ENCODE results near the gene HCN3.
"Not testable (repeated sequence)": the region's sequence is repeated elsewhere in the genome, so short reads cannot be mapped to it uniquely, and the experiment has no call there.

HCN3 gene

DNA sequence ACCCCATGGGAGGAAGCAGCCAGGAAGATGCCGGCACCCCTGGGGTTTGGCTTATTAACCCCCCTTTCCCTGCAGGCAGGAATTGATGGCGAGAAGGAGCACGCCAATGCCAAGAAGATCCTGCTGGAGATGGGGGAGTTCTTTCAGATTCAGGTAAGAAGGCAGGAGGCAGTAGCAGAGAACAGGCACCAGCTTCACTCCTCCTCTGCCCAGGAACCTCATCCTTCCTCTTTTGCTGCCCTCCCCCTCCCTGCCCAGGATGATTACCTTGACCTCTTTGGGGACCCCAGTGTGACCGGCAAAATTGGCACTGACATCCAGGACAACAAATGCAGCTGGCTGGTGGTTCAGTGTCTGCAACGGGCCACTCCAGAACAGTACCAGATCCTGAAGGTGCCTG, 42.3 kb downstream of the HCN3 start:
- DNase-seq: no peak

DNA sequence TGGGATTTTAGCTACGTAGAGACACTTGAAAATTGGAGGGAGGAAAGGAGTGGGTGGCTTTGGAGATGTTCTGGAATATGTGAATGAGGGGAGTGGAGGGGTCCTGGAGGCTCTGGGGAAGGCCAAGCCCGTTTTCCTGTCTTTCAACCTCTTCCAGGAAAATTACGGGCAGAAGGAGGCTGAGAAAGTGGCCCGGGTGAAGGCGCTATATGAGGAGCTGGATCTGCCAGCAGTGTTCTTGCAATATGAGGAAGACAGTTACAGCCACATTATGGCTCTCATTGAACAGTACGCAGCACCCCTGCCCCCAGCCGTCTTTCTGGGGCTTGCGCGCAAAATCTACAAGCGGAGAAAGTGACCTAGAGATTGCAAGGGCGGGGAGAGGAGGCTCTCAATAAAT, 43.0 kb downstream of the HCN3 start:
- no peak for DNase-seq

DNA sequence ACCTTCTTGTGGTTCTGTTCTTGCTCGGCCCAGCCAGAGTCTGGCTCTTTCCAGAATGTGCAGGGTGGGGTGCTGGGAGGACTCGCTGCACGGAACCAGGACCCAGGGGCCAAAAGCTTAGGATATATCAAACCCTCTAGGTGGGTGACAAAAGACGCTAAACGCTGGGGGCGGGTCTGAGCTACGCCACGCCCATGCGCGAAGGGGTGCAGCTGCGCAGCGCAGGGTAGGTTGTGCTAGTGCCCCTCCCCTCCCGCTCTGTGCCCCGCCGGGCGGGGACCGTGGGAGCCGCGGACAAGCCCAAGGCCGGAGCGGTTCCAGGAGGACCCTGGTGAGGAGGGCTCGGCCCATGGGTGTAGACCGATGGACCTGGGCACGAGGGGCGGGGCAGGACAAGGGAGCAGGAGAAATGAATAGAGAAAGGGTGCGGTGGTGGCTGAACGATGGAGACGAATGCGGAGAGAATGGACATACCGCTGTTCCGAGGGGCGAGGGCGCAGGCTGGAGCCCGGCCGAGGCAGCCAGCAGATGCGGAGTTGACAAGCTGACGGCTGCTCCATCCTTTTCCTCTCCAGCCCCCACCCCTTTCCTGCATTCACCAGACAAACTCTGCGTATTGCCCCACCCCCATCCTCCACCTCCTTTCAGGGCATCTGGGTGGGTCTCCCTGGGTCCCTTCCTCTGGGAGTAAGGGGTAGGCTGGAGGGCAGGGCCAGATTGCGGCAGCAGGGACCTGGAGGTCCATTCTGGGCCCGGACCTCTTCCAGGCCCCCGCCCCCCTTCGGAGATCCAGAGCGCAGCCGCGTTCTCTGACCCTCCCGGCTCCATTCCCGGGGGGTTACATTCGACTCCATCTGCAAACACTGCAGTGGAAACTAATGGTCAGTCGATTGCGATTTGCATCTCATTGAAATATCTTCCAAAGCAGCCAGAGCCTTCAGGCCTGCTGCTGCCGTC, 43.7 kb downstream of the HCN3 start, which contains the start of gene RUSC1:
RUSC1 (plus strand) TSS at position 234 of the 957 bp plus-strand sequence. CDS start 880 bp downstream, outside the sequence.
- DNase-seq: peak; percentile 72

DNA sequence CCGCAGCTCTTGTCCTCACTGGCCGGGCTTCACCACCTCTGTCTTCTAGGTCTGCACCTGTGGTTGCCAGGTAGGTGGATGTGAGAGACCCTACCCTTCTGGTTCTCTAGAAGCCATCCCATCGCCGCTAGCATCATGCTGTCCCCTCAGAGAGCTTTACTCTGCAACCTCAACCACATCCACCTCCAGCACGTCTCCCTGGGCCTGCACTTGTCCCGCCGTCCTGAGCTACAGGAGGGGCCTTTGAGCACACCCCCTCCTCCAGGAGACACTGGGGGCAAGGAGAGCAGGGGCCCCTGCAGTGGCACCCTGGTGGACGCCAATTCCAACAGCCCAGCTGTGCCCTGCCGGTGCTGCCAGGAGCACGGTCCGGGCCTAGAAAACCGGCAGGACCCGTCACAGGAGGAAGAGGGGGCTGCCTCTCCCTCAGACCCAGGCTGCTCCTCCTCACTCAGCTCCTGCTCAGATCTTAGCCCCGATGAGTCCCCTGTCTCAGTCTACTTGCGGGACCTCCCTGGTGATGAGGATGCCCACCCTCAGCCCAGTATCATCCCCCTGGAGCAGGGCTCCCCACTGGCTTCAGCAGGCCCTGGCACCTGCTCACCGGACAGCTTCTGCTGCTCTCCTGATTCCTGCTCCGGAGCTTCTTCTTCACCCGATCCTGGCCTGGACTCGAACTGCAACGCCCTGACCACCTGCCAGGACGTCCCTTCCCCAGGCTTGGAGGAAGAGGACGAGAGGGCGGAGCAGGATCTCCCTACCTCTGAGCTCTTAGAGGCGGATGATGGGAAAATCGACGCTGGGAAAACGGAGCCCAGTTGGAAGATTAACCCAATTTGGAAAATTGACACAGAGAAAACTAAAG, 44.6 kb downstream of the HCN3 start:
- DNase-seq: no peak

DNA sequence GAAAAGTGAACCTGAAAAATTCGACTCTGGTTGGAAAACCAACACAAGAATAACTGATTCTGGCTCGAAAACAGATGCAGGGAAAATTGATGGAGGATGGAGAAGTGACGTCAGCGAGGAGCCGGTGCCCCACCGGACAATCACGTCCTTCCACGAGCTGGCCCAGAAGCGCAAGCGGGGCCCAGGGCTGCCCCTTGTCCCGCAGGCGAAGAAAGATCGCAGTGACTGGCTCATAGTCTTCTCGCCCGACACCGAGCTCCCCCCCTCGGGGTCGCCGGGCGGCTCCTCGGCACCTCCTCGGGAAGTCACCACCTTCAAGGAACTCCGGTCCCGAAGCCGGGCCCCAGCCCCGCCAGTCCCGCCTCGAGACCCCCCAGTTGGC, 45.3 kb downstream of the HCN3 start:
- no peak for DNase-seq

DNA sequence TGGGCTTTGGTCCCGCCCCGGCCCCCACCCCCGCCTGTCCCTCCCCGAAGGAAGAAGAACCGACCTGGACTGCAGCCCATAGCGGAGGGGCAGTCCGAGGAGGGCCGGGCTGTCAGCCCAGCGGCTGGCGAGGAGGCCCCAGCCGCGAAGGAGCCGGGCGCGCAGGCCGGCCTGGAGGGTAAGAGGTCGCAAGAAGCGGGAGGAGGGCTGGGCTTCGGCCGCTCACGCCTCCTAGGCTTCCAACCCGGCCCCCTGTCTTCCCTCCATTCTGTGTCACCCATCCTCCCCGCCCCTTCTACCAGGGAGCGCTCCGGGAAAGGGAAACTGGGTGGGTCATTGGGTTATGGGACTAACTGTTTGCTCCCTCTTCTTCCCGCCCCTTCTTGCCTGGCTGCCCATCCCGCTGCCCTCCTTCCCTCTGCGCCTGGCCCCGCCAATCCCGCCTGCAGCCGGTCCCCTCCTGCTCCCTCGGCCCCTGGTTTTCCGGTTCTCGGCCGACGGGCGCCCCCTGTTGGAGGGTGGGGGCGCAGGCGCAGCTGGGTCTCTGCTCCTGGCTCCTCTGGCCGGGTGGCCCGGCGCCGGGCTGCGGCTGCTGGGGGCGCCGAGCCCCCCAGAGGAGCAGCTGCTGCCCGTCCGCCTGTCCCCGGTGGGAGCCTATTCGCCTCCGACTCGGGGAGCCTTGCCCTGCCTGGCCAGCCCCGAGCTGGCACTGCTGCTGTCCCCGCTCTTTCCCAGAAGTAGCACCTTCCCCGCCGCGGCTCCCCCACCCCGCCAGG, 45.9 kb downstream of the HCN3 start:
- peak; percentile 88 for DNase-seq

DNA sequence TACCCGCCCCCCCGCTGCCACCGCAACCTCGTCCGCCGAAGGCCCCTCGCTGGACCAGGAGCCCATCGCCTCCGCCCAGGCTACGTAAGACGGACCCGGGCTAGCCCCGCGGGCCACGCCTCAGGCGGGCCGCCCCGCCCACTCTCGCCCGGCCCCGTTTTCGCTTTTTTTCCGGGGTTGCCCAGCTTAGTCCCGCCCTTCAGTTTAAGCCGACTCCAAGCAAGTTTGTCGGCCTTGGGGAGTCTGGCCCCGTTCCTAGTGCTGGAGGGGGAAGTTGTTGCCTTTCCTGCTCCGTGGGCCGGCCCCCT, 46.4 kb downstream of the HCN3 start:
- peak; percentile 80 for DNase-seq

DNA sequence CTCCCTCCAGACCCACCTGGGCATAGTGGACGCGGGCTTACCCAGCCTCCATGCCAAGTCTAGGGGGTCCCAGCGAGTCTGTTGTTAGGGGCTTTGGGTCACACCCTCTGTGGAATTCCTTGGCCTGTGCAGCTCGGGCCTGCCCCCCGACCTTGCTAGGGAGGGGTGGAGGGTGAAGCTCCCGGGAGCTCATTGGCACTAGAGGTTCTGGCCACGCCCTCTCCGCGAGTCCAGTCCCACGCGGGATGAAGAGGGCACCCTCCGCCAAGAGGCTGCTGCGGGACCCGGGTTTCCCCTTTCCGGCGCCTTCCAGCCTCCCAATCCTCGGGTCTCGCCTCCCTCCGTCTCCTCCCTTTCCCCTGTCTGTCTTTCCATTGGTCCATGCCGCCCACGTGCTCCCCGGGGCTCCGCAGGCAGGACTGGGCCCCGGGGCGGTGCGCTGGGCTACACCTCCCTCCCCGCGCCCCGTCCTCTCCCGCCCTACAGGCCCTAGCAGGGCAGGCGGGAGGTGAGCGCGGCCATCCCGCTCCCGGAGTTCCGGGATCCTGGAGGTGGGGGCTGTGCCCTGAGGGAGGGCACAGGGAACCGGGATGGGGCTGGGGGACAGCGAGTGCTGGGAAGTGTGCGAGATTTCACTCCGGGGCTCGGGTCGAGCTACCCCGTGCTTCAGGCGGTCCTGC, 46.9 kb downstream of the HCN3 start:
- DNase-seq: peak; percentile 92

DNA sequence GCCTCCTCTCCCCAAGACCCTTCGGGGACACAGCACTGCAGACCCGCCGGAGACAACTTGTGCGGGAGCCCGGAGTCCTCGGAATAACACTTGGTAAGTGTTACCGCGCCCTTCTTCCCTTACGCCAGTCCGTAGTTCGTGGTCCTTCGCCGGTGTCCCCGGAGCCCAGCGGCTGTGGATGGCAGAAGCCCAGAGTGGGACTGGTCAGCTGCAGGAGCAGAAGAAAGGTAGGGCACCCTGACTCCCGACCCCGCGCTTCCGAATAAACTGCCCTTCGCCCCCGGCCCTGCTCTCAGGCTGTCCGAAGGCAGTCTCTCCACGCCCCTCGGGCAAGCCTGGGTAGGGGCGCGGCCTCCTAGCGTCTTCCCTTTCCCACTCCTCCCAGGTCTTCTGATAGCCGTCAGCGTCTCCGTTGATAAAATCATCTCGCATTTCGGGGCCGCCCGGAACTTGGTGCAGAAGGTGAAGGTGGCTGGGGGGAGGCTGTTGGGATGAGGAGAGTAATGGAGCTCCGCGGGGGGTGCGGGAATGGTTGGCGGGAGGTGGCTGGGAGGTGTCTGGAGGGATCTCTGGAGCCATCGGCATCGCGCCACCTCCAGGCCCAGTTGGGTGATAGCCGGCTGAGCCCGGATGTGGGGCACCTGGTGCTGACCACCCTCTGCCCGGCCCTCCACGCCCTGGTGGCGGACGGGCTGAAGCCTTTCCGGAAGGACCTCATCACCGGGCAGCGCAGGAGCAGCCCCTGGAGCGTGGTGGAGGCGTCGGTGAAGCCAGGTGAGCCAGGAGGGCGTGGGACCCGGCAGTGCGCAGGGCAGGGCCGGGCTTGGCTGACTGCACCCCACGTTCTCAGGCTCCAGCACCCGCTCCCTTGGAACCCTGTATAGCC, 47.7 kb downstream of the HCN3 start:
- DNase-seq: no peak

DNA sequence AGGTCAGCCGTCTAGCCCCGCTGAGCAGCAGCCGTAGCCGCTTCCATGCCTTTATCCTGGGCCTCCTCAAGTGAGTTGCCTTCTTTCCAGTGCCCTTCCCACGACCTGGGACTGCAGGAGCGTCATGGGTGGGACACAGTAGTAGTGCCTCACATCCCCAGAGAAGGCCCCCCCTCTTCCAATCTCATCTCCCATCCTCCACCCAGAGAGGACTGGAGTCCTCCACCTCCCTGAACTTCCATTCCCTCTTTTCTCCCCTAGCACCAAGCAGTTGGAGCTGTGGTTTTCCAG, 48.3 kb downstream of the HCN3 start:
- DNase-seq: no peak

DNA sequence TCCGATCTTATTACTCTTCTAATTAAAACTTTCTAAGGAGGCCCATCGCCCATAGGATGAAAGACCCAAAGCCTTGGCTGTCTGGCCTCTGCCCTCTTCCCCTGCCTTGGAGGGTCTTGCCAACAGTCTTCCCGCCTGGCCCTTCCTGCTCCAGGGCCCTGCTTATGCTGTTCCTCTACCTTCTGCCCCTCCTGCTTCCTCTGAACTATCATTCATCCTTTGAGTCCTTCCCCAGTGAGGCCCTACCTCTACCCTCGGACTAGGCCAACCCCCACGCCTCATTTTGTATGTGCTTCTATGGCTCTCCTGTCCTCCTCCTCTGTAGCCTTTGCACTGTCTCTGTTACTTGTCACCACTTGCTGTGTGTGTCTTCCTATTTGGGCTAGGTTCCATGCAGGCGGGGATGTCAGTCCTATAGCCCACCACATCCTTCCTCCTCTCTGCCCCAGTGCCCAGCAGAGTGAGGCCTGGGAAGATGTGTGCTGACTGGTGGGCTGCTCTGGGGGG, 48.8 kb downstream of the HCN3 start:
- no peak for DNase-seq

DNA sequence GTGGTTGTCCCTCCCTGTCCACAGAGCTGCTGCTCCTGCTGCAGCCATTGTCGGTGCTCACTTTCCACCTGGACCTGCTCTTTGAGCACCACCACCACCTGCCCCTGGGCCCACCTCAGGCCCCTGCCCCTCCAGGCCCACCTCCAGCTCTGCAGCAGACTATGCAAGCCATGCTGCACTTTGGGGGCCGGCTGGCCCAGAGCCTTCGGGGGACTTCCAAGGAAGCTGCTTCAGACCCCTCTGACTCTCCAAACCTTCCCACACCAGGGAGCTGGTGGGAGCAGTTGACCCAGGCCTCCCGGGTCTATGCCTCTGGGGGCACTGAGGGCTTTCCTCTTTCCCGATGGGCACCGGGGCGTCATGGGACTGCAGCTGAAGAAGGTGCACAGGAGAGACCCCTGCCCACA, 49.4 kb downstream of the HCN3 start:
- no peak for DNase-seq

DNA sequence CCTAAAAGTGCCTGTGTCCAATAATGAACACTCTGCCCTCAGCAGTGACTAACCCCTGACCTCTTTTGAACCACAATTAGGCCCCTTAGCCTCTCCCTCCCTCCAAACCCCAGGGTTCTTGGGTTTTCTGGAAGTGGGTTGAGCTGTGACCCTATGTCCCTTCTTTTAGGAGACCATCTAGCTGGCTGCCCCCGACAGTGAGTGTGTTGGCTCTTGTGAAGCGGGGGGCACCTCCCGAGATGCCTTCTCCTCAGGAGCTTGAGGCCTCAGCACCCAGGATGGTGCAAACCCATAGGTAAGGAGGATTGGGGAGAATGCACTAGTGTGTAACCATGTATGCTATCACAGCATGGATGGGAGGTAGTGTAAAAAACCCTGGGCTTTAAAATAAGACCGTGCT, 50.7 kb downstream of the HCN3 start:
- no peak for DNase-seq

DNA sequence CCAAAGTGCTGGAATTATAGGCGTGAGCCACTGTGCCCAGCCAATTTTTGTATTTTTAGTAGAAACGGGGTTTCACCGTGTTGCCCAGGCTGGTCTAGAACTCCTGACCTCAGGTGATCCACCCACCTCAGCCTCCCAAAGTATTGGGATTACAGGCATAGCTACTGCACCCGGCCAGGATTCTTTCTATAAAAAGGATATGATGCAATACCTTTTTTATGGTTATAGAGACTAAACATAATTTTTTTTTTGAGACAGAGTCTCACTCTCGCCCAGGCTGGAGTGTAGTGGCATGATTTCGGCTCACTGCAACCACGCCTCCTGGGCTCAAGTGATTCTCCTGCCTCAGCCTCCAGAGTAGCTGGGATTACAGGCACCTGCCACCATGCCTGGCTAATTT, 51.6 kb downstream of the HCN3 start:
- not testable (repeated sequence) for DNase-seq

DNA sequence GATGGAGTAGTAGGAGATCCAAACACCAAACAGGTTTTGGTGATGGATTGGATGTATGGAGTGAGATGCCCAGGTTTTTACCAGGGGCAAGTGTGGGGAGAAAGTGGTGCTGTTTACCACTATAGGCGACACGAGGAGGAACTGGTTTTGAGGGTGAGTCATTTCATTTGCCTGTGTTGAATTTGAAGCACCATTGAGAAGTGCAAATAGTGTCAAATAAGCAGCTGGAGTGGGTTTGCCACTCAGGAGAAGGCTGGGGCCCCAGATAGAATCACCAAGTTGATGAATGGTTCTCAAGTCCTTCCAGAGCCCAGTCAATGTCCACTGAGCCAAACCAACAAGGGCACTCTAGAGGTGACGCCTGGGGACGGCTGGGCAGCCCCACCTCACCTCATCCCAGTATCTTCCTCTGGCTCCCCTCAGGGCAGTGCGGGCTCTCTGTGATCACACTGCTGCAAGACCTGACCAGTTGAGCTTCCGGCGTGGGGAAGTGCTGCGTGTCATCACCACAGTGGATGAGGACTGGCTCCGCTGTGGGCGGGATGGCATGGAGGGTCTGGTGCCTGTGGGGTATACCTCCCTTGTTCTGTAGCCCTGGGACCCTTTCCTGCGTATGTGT, 52.8 kb downstream of the HCN3 start:
- DNase-seq: no peak

DNA sequence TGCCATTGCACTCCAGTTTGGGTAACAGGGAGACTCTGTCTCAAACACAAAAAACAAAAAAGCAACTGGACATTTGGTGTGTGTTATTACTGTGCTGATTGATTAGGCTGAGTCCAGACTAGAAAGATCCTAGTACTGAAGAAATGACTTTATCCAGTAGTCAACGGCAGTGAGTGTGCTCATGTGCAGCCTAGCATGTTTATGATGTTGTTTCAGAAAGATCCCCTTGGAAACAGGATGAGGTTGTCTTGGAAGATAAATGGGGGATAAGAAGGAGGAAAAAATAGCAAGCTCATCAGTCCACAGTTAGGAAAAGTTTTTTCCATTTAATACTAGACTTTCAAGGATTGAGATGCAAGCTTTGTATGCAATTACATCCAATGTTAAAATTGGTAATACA, 57.7 kb downstream of the HCN3 start:
- no peak for DNase-seq

All from stimulated activated CD4-positive, alpha-beta T cell treated with anti-CD3 and anti-CD28 coated beads, Interleukin-4, amount 100 ng/mL, for 24 hours (primary cell).